Activated CD8-positive, alpha-beta T cell treated with anti-CD3 and anti-CD28 coated beads for 36 hours (primary cell): ENCODE measurements around the gene CHD6. TPM values are rescaled to one million over a fixed set of nuclear protein-coding genes. Genes with fewer than 3 reads are reported as not detected.

ENCODE experiments used
- ATAC-seq: fragments of 200-7000 bp; cut with Tn5 transposase; one replicate; pipeline ENCODE4 v1.10.0; 2021; ENCODE audit warnings: mild to moderate bottlenecking, moderate library complexity
- CTCF ChIA-PET: fragments of 350-600 bp; sonication (Branson Sonifier 250); formaldehyde crosslinking; loops from one replicate; lab custom pipeline; 2021; ENCODE audit warnings: antibody characterized with exemption; lab: Charles Lee
- POLR2A ChIA-PET: fragments of 350-600 bp; sonication (Branson Sonifier 250); formaldehyde crosslinking; loops from one replicate; lab custom pipeline; 2021; ENCODE audit warnings: antibody characterized with exemption; lab: Charles Lee
- DNase-seq: peaks from one replicate; pipeline ENCODE4 v3.0.0-alpha.2; 2020
- H3K27ac Mint-ChIP-seq: one replicate; pipeline ENCODE4 v1.8.0; 2021; ENCODE audit warnings: mild to moderate bottlenecking, mixed read lengths
- H3K27me3 Mint-ChIP-seq: one replicate; pipeline ENCODE4 v1.8.0; 2021; ENCODE audit warnings: mixed read lengths
- H3K36me3 Mint-ChIP-seq: one replicate; pipeline ENCODE4 v1.8.0; 2021; ENCODE audit warnings: low read depth, mixed read lengths
- H3K4me1 Mint-ChIP-seq: one replicate; pipeline ENCODE4 v1.8.0; 2021; ENCODE audit warnings: low read depth, mixed read lengths
- H3K4me3 Mint-ChIP-seq: one replicate; pipeline ENCODE4 v1.8.0; 2021; ENCODE audit warnings: mild to moderate bottlenecking, moderate library complexity, mixed read lengths
- H3K9me3 Mint-ChIP-seq: one replicate; pipeline ENCODE4 v1.8.0; 2021; ENCODE audit warnings: mixed read lengths
- CTCF ChIP-seq: fragments of 200-600 bp; IDR thresholded peaks from one replicate; pipeline ENCODE4 v1.8.0; 2022; ENCODE audit warnings: antibody characterized with exemption, mild to moderate bottlenecking
- intact Hi-C: fragments of 100-400 bp; cut with micrococcal nuclease; formaldehyde crosslinking; loops from one replicate; pipeline ENCODE4 v1.10.0; 2022
- total RNA-seq, 2 experiments: library from RNA; stranded (reverse); gene quantifications; one replicate each; pipeline ENCODE4 v1.2.3, GENCODE V29; 2021

Gene CHD6
- total RNA-seq, 2 experiments from 2014 or later: 25.4 to 28.2 TPM

- Mint-ChIP-seq H3K9me3 (peaks cover 3% of the 10 kb centered on the region), H3K27me3 (no peaks in the 10 kb centered on the region), H3K36me3 (peaks cover 42% of the 10 kb centered on the region), H3K27ac (no peak overlapping the region), H3K4me3 (no peak overlapping the region), H3K4me1 (peaks cover 3% of the 10 kb centered on the region)
- ATAC-seq (no peak), DNase-seq (no peak)
- ChIA-PET CTCF (no interaction called here), POLR2A (no interaction called here)
- no peak for TF ChIP-seq CTCF
- intact Hi-C loops: no loop called here
Observed at GRCh38 chr20:41467220-41467619, 151.0 kb downstream of the CHD6 start.

GRCh38 chr20:41463567-41463966 is 154.6 kb downstream of the CHD6 start:
- no peak for TF ChIP-seq CTCF
- peaks cover 3% of the 10 kb centered on the region for H3K9me3 Mint-ChIP-seq
- peaks cover 54% of the 10 kb centered on the region for H3K36me3 Mint-ChIP-seq
- ChIA-PET CTCF (interaction anchor here (0.9 to 1.5 kb wide), 3 partner anchors 9 to 108 kb away, joined by 4 read pairs; no protein-coding TSS in a partner anchor), POLR2A (no interaction called here)
- no peak overlapping the region for H3K27ac Mint-ChIP-seq
- ATAC-seq (no peak), DNase-seq (no peak)
- intact Hi-C loops: no loop called here
- no peaks in the 10 kb centered on the region for H3K27me3 Mint-ChIP-seq
- H3K4me3 Mint-ChIP-seq: no peak overlapping the region
- H3K4me1 Mint-ChIP-seq: peaks cover 4% of the 10 kb centered on the region

GRCh38 chr20:41462372-41463161 is 155.6 kb downstream of the CHD6 start:
- no peaks in the 10 kb centered on the region for H3K27me3 Mint-ChIP-seq
- H3K9me3 Mint-ChIP-seq: peaks cover 3% of the 10 kb centered on the region
- no peak for TF ChIP-seq CTCF
- ATAC-seq: no peak
- peaks cover 4% of the 10 kb centered on the region for H3K4me1 Mint-ChIP-seq
- H3K27ac Mint-ChIP-seq: no peak overlapping the region
- peaks cover 46% of the 10 kb centered on the region for H3K36me3 Mint-ChIP-seq
- ChIA-PET CTCF (interaction anchor here (0.9 to 1.5 kb wide), 2 partner anchors 8 to 109 kb away, joined by 4 read pairs; no protein-coding TSS in a partner anchor), POLR2A (no interaction called here)
- intact Hi-C loops: no loop called here
- DNase-seq: no peak
- H3K4me3 Mint-ChIP-seq: no peak overlapping the region

- peaks cover 20% of the 10 kb centered on the region for H3K36me3 Mint-ChIP-seq
- no peak overlapping the region for H3K27ac Mint-ChIP-seq
- intact Hi-C loops: no loop called here
- TF ChIP-seq CTCF: no peak
- peaks cover 4% of the 10 kb centered on the region for H3K4me1 Mint-ChIP-seq
- ATAC-seq (no peak), DNase-seq (no peak)
- POLR2A ChIA-PET: no interaction called here
- CTCF ChIA-PET: no interaction called here
- no peaks in the 10 kb centered on the region for H3K27me3 Mint-ChIP-seq
- H3K9me3 Mint-ChIP-seq: no peaks in the 10 kb centered on the region
- H3K4me3 Mint-ChIP-seq: no peak overlapping the region
Observed at GRCh38 chr20:41458761-41459160, 159.4 kb downstream of the CHD6 start.

- ATAC-seq (no peak), DNase-seq (no peak)
- POLR2A ChIA-PET: no interaction called here
- CTCF ChIA-PET: no interaction called here
- Mint-ChIP-seq H3K36me3 (peaks cover 22% of the 10 kb centered on the region), H3K9me3 (no peaks in the 10 kb centered on the region), H3K4me3 (no peak overlapping the region), H3K27me3 (no peaks in the 10 kb centered on the region), H3K4me1 (peaks cover 1% of the 10 kb centered on the region), H3K27ac (no peak overlapping the region)
- intact Hi-C loops: no loop called here
- TF ChIP-seq CTCF: no peak
Observed at GRCh38 chr20:41457173-41457857, 160.9 kb downstream of the CHD6 start.
